Stomach (tissue), 4 donors: ENCODE data around the gene CEP55.

Experiments used
- CTCF ChIP-seq, 7 experiments: fragments of 450-650 bp in 4 of 7; fragments of 200-600 bp in 3 of 7; sonication (generic) in 3 of 7; IDR thresholded peaks; one replicate each; pipeline ENCODE4 v1.5.1; 2016 to 2019; ENCODE audit warnings: antibody characterized with exemption in 7 of 7, control low read depth in 2 of 7, mild to moderate bottlenecking in 1 of 7
- EP300 ChIP-seq: sonication (generic); formaldehyde crosslinking; IDR thresholded peaks from one replicate; pipeline ENCODE4 v1.6.1; 2017; ENCODE audit warnings: antibody characterized with exemption
- POLR2A ChIP-seq, 4 donors: fragments of 450-650 bp; IDR thresholded peaks; one replicate each; pipeline ENCODE4 v1.6.1; 2016; ENCODE audit warnings: antibody characterized with exemption in 4 of 4, control low read depth in 2 of 4, mild to moderate bottlenecking in 1 of 4, moderate library complexity in 1 of 4

GRCh38 chr10:93509816-93510215 lies 13.4 kb downstream of the CEP55 start:
- TF ChIP-seq CTCF (IDR thresholded peaks at IDR 0.05), result no peak
- no peak for TF ChIP-seq POLR2A (IDR thresholded peaks at IDR 0.05)
- TF ChIP-seq EP300, result no peak
